Measurements from ENCODE around the gene RAB11FIP2. TPM values are rescaled to one million over a fixed set of nuclear protein-coding genes. Genes with fewer than 3 reads are reported as not detected.

The RAB11FIP2 gene
- polyA plus RNA-seq, 1 of the 3 experiments (the other 2 are of a cell fraction): 3.0 TPM

DNA sequence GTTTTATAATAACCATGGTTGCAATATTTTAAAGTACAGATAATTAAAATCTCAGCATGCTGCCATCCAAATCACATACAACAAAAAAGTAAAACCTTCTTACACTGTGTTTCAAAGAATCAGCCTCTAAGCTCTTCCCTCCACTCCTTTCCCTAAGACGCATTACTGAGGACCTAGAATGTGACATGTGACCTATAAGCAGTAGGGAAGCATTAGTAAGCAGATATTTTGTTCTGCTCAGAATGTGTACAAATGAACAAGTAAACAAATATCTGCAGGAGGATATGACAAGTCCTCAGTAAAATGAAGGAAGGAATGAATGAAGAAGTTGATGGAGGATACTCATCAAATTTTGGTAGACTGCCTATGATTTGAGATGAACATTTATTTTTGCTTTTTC is 49.1 kb downstream of the RAB11FIP2 start:
- Histone ChIP-seq H3K4me3 (ENCODE audit: low read depth in 2 of 2, low read length in 1 of 2) (no peak overlapping the region), H3K4me2 (no peak overlapping the region), H3K9me3 (no peaks in the 10 kb centered on the region), H2AFZ (ENCODE audit: low read depth) (no peak overlapping the region), H3K79me2 (ENCODE audit: insufficient read depth) (no peaks in the 10 kb centered on the region), H3K9ac (no peak overlapping the region), H3K36me3 (replicated peaks in 1 of 2; ENCODE audit: control insufficient read depth in 1 of 2, insufficient read depth in 2 of 2, low read length in 1 of 2) (peaks cover 3 to 12% of the 10 kb centered on the region in 2 experiments), H3K27ac (ENCODE audit: low read depth in 2 of 2, low read length in 1 of 2) (no peak overlapping the region), H3K4me1 (ENCODE audit: control insufficient read depth in 1 of 2, insufficient read depth in 2 of 2, low read depth in 1 of 2, low read length in 1 of 2) (no peaks in the 10 kb centered on the region), H3F3A (replicated peaks; ENCODE audit: insufficient read depth) (peaks cover 5% of the 10 kb centered on the region), H4K20me1 (ENCODE audit: insufficient read depth) (no peaks in the 10 kb centered on the region), H3K9me2 (no peaks in the 10 kb centered on the region), H3K27me3 (ENCODE audit: insufficient read depth) (no peaks in the 10 kb centered on the region)
- no peak for DNase-seq
- ChIA-PET CTCF (no interaction called here), POLR2A (no interaction called here)
- TF ChIP-seq, protein P1, sequence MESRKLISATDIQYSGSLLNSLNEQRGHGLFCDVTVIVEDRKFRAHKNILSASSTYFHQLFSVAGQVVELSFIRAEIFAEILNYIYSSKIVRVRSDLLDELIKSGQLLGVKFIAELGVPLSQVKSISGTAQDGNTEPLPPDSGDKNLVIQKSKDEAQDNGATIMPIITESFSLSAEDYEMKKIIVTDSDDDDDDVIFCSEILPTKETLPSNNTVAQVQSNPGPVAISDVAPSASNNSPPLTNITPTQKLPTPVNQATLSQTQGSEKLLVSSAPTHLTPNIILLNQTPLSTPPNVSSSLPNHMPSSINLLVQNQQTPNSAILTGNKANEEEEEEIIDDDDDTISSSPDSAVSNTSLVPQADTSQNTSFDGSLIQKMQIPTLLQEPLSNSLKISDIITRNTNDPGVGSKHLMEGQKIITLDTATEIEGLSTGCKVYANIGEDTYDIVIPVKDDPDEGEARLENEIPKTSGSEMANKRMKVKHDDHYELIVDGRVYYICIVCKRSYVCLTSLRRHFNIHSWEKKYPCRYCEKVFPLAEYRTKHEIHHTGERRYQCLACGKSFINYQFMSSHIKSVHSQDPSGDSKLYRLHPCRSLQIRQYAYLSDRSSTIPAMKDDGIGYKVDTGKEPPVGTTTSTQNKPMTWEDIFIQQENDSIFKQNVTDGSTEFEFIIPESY (IDR thresholded peaks at IDR 0.05; ENCODE audit: borderline replicate concordance, low read depth): no peak
- TF ChIP-seq MXI1 (IDR thresholded peaks at IDR 0.05; ENCODE audit: low read depth, low read length) (no peak), GABPA (IDR thresholded peaks at IDR 0.05; ENCODE audit: low read depth) (no peak), FOXM1 (IDR thresholded peaks at IDR 0.05; ENCODE audit: low read depth) (no peak), RFX5 (IDR thresholded peaks at IDR 0.05; ENCODE audit: low read length) (no peak), TCF12 (IDR thresholded peaks at IDR 0.05) (no peak), POLR2AphosphoS5 (IDR thresholded peaks at IDR 0.05; ENCODE audit: low read depth, low read length) (no peak), JUND (IDR thresholded peaks at IDR 0.05) (no peak)
- TF ChIP-seq, protein P2, sequence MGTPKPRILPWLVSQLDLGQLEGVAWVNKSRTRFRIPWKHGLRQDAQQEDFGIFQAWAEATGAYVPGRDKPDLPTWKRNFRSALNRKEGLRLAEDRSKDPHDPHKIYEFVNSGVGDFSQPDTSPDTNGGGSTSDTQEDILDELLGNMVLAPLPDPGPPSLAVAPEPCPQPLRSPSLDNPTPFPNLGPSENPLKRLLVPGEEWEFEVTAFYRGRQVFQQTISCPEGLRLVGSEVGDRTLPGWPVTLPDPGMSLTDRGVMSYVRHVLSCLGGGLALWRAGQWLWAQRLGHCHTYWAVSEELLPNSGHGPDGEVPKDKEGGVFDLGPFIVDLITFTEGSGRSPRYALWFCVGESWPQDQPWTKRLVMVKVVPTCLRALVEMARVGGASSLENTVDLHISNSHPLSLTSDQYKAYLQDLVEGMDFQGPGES (IDR thresholded peaks at IDR 0.05; ENCODE audit: low read depth, low read length): no peak
- TF ChIP-seq, protein P3, sequence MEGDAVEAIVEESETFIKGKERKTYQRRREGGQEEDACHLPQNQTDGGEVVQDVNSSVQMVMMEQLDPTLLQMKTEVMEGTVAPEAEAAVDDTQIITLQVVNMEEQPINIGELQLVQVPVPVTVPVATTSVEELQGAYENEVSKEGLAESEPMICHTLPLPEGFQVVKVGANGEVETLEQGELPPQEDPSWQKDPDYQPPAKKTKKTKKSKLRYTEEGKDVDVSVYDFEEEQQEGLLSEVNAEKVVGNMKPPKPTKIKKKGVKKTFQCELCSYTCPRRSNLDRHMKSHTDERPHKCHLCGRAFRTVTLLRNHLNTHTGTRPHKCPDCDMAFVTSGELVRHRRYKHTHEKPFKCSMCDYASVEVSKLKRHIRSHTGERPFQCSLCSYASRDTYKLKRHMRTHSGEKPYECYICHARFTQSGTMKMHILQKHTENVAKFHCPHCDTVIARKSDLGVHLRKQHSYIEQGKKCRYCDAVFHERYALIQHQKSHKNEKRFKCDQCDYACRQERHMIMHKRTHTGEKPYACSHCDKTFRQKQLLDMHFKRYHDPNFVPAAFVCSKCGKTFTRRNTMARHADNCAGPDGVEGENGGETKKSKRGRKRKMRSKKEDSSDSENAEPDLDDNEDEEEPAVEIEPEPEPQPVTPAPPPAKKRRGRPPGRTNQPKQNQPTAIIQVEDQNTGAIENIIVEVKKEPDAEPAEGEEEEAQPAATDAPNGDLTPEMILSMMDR (IDR thresholded peaks at IDR 0.05): no peak
- 96% methylated on average over 1 of the region's 1 CpG for WGBS (ENCODE audit: low lambda C conversion rate)

DNA sequence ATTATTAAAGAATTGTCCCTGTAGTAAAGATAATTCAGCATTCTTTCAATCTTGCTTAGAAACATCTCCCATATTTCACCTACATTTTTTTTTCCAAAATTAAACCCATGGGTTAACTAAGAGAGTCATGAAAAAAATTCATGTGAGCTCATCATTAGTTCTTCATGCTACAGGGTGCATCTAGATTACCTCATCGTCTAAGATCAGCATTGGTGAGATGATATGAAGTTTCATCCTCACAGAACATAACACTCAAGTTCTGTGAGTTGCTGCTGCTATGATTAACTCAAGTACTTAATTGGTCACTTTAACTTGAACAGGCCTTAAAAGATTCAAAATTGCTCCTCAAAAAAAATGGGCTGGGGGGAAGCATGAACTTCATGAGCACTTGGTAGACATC is 50.0 kb downstream of the RAB11FIP2 start:
- no peaks in the 10 kb centered on the region for H4K20me1 ChIP-seq (ENCODE audit: insufficient read depth)

More for the DNA sequence above, 50.0 kb downstream of the RAB11FIP2 start:
- H3K4me1 ChIP-seq (ENCODE audit: control insufficient read depth in 1 of 2, insufficient read depth in 2 of 2, low read depth in 1 of 2, low read length in 1 of 2): no peaks in the 10 kb centered on the region
- ChIA-PET CTCF (no interaction called here), POLR2A (no interaction called here)
- 97% methylated on average over 1 of the region's 1 CpG for WGBS (ENCODE audit: low lambda C conversion rate)
- no peaks in the 10 kb centered on the region for H3K9me2 ChIP-seq
- no peak overlapping the region for H3K4me2 ChIP-seq
- no peak overlapping the region for H3K4me3 ChIP-seq (ENCODE audit: low read depth in 2 of 2, low read length in 1 of 2)
- no peaks in the 10 kb centered on the region for H3K79me2 ChIP-seq (ENCODE audit: insufficient read depth)
- H2AFZ ChIP-seq (ENCODE audit: low read depth): no peak overlapping the region
- TF ChIP-seq RFX5 (IDR thresholded peaks at IDR 0.05; ENCODE audit: low read length) (no peak), FOXJ3 (CRISPR knock-in tag; IDR thresholded peaks at IDR 0.05) (no peak)
- TF ChIP-seq, protein P4, sequence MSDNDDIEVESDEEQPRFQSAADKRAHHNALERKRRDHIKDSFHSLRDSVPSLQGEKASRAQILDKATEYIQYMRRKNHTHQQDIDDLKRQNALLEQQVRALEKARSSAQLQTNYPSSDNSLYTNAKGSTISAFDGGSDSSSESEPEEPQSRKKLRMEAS (IDR thresholded peaks at IDR 0.05; ENCODE audit: low read depth): no peak
- TF ChIP-seq, protein P5, sequence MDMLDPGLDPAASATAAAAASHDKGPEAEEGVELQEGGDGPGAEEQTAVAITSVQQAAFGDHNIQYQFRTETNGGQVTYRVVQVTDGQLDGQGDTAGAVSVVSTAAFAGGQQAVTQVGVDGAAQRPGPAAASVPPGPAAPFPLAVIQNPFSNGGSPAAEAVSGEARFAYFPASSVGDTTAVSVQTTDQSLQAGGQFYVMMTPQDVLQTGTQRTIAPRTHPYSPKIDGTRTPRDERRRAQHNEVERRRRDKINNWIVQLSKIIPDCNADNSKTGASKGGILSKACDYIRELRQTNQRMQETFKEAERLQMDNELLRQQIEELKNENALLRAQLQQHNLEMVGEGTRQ (IDR thresholded peaks at IDR 0.05; ENCODE audit: borderline replicate concordance, low read depth, low read length): no peak
- peaks cover 5% of the 10 kb centered on the region for H3F3A ChIP-seq (replicated peaks; ENCODE audit: insufficient read depth)
- no peak for DNase-seq
- H3K27me3 ChIP-seq (ENCODE audit: insufficient read depth): no peaks in the 10 kb centered on the region
- H3K27ac ChIP-seq (ENCODE audit: low read depth in 2 of 2, low read length in 1 of 2): no peak overlapping the region
- H3K9ac ChIP-seq: no peak overlapping the region
- H3K36me3 ChIP-seq (replicated peaks in 1 of 2; ENCODE audit: control insufficient read depth in 1 of 2, insufficient read depth in 2 of 2, low read length in 1 of 2): peaks cover 3 to 12% of the 10 kb centered on the region in 2 experiments
- H3K9me3 ChIP-seq: no peaks in the 10 kb centered on the region
